ENCODE measurements around the gene TMEM8B.

The TMEM8B gene

DNA sequence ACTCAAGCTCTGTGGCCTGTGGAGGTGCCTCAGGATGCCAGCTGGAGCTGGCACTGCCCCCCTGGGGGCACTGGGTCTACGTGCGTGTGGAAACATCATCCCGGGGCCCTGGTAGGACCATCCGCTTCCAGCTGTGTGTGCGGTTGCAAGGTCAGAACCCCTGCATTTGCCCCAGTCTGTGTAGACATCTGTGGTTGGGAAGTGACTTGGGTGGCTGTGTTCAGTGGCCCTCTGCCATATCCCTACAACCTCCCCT, 12.5 kb downstream of the TMEM8B start:
- DNase-seq (ENCODE audit: extremely low spot score): no peak
- POLR2A ChIA-PET: interaction anchor here (1.1 kb wide), 1 partner anchor 13 kb away, joined by 3 read pairs; the partner anchor contains the start of genes FAM221B and TMEM8B
- TF ChIP-seq CTCF (IDR thresholded peaks at IDR 0.05; ENCODE audit: control extremely low read depth, extremely low read depth, low read depth, missing control alignments): no peak
- CTCF ChIA-PET: interaction anchor here (1.0 to 4.8 kb wide), 9 partner anchors 9 to 145 kb away, joined by 3 to 44 read pairs (median 4); partner anchors contain the start of genes FAM221B and TMEM8B

- ChIA-PET CTCF (interaction anchor here (1.0 to 4.8 kb wide), 10 partner anchors 9 to 324 kb away, joined by 3 to 44 read pairs (median 4); partner anchors contain the start of genes FAM221B and TMEM8B), POLR2A (interaction anchor here (0.5 to 1.1 kb wide), 3 partner anchors 8 to 13 kb away, joined by 3 to 4 read pairs (median 3); partner anchors contain the start of genes FAM221B and TMEM8B)
- TF ChIP-seq CTCF (IDR thresholded peaks at IDR 0.05; ENCODE audit: control extremely low read depth, extremely low read depth, low read depth, missing control alignments): no peak
- no peak for DNase-seq (ENCODE audit: extremely low spot score)
Observed at GRCh38 chr9:35842020-35842745, 13.2 kb downstream of the TMEM8B start.

- ChIA-PET CTCF (interaction anchor here (1.0 to 4.8 kb wide), 8 partner anchors 9 to 324 kb away, joined by 3 to 44 read pairs (median 6); no protein-coding TSS in a partner anchor), POLR2A (interaction anchor here (0.5 kb wide), 2 partner anchors 9 to 12 kb away, joined by 3 to 4 read pairs; no protein-coding TSS in a partner anchor)
- no peak for TF ChIP-seq CTCF (IDR thresholded peaks at IDR 0.05; ENCODE audit: control extremely low read depth, extremely low read depth, low read depth, missing control alignments)
- DNase-seq (ENCODE audit: extremely low spot score): peak; percentile 79
Observed at GRCh38 chr9:35842795-35843194, 13.8 kb downstream of the TMEM8B start.

DNA sequence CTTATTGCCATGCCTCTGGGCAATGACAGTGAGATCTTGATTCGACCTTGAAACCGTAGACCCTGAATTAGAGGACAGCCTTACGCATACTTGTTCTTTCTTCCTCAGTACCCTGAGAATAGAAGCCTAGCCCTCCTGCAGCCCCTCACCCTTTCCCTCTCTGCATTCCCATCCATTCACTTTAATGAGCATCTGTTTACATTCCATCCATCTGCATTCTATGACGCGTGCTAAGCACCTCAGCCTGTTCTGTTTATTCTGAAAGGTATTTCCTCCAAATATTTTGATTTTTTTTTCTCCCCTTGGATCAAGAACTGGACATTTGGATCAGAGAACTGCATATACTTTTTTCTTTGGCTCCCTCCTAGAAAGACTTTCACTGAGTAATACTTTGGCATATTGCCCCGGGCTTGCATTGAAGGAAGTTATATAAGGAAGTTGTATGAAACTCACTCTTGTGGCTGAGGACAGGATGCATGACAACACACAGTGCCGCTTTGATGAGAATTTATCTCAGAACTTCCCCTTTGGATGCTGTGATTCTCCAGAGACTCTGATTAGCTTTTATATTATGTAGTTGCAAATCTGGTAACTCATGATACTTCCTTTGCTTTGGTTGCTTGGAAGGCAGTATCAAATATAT, 15.7 kb downstream of the TMEM8B start:
- no peak for DNase-seq (ENCODE audit: extremely low spot score)
- no peak for TF ChIP-seq CTCF (IDR thresholded peaks at IDR 0.05; ENCODE audit: control extremely low read depth, extremely low read depth, low read depth, missing control alignments)
- ChIA-PET CTCF (interaction anchor here (0.8 to 2.3 kb wide), 11 partner anchors 9 to 110 kb away, joined by 3 to 14 read pairs (median 3); partner anchors contain the start of genes HINT2 and OR13J1), POLR2A (no interaction called here)

GRCh38 chr9:35845824-35846771, 17.1 kb downstream of the TMEM8B start:
- no peak for DNase-seq (ENCODE audit: extremely low spot score)

More at GRCh38 chr9:35845824-35846771, 17.1 kb downstream of the TMEM8B start:
- POLR2A ChIA-PET: no interaction called here
- TF ChIP-seq CTCF (IDR thresholded peaks at IDR 0.05; ENCODE audit: control extremely low read depth, extremely low read depth, low read depth, missing control alignments): no peak
- CTCF ChIA-PET: interaction anchor here (0.9 to 2.3 kb wide), 12 partner anchors 9 to 150 kb away, joined by 3 to 15 read pairs (median 4); no protein-coding TSS in a partner anchor

Data from GM10248 (cell line).